SK-N-SH (cell line): ENCODE results near the gene LRP11. TPM values are rescaled to one million over a fixed set of nuclear protein-coding genes. Genes with fewer than 3 reads are reported as not detected.
"Not testable (repeated sequence)": the region's sequence is repeated elsewhere in the genome, so short reads cannot be mapped to it uniquely, and the experiment has no call there.

Experiments
- CTCF ChIA-PET: fragments of 300-600, 350-600 bp; formaldehyde crosslinking; extraction: SDS; loops from one replicate; lab custom pipeline; 2021; lab: Yijun Ruan, JAX
- POLR2A ChIA-PET: fragments of 350-600 bp; sonication (Branson Sonifier 250); formaldehyde crosslinking; extraction: SDS; loops from one replicate; lab custom pipeline; 2020; ENCODE audit warnings: antibody characterized with exemption, inconsistent platforms; lab: Yijun Ruan, JAX
- DNase-seq: peaks from one replicate; pipeline ENCODE4 v3.0.0; 2012
- H2AFZ ChIP-seq: fragments of 200-600 bp; sonication (generic); 2 replicates; pipeline ENCODE4 v1.8.1; 2016; ENCODE audit warnings: antibody characterized with exemption, mild to moderate bottlenecking, low read depth
- H3F3A ChIP-seq: fragments of 200-600 bp; sonication (generic); replicated peaks from 2 replicates; pipeline ENCODE3; 2016; ENCODE audit warnings: antibody characterized with exemption, mild to moderate bottlenecking; ENCODE audit not compliant: insufficient read depth
- H3K27ac ChIP-seq, 2 experiments: fragments of 200-500 bp in 1 of 2; fragments of 200-600 bp in 1 of 2; sonication (Bioruptor generic) in 1 of 2; sonication (generic), shearing (Covaris generic) in 1 of 2; 2 replicates each; pipeline versions ENCODE4 v1.5.1 to v1.6.1; 2014 to 2016; ENCODE audit warnings: low read depth in 2 of 2, inconsistent platforms in 1 of 2, low read length in 1 of 2, mild to moderate bottlenecking in 1 of 2, mixed read lengths in 1 of 2
- H3K27me3 ChIP-seq: fragments of 200-600 bp; sonication (generic), shearing (Covaris generic); 2 replicates; pipeline ENCODE4 v1.6.1; 2016; ENCODE audit warnings: mixed run types; ENCODE audit not compliant: insufficient read depth
- H3K36me3 ChIP-seq, 2 experiments: fragments of 200-500 bp in 1 of 2; fragments of 200-600 bp in 1 of 2; sonication (Bioruptor generic) in 1 of 2; sonication (generic) in 1 of 2; replicated peaks in 1 of 2; 2 replicates each; pipeline versions ENCODE3 to v1.5.1; 2014 to 2016; ENCODE audit warnings: low read length in 1 of 2, mild to moderate bottlenecking in 1 of 2; ENCODE audit not compliant: insufficient read depth in 2 of 2, control insufficient read depth in 1 of 2
- H3K4me1 ChIP-seq, 2 experiments: fragments of 200-500 bp in 1 of 2; fragments of 200-600 bp in 1 of 2; sonication (Bioruptor generic) in 1 of 2; sonication (generic), shearing (Covaris generic) in 1 of 2; 2 replicates each; pipeline versions ENCODE4 v1.5.1 to v1.6.1; 2014 to 2016; ENCODE audit warnings: low read depth in 1 of 2, low read length in 1 of 2, mixed run types in 1 of 2; ENCODE audit not compliant: insufficient read depth in 2 of 2, control insufficient read depth in 1 of 2
- H3K4me2 ChIP-seq: fragments of 200-600 bp; sonication (generic), shearing (Covaris generic); 2 replicates; pipeline ENCODE4 v1.6.1; 2017; ENCODE audit warnings: mixed run types
- H3K4me3 ChIP-seq, 2 experiments: fragments of 200-500 bp in 1 of 2; fragments of 200-600 bp in 1 of 2; sonication (Bioruptor generic) in 1 of 2; sonication (generic), shearing (Covaris generic) in 1 of 2; 2 replicates each; pipeline versions ENCODE4 v1.5.1 to v1.8.1; 2014 to 2016; ENCODE audit warnings: low read depth in 2 of 2, inconsistent platforms in 1 of 2, low read length in 1 of 2, mild to moderate bottlenecking in 1 of 2, mixed read lengths in 1 of 2, moderate library complexity in 1 of 2
- H3K79me2 ChIP-seq: fragments of 200-600 bp; sonication (generic); 2 replicates; pipeline ENCODE4 v1.8.1; 2017; ENCODE audit warnings: mild to moderate bottlenecking; ENCODE audit not compliant: insufficient read depth
- H3K9ac ChIP-seq: fragments of 200-600 bp; sonication (generic); 2 replicates; pipeline ENCODE4 v1.6.1; 2017; ENCODE audit warnings: mixed run types
- H3K9me2 ChIP-seq: fragments of 200-600 bp; sonication (generic); 2 replicates; pipeline ENCODE4 v1.6.1; 2017; ENCODE audit warnings: mixed run types
- H3K9me3 ChIP-seq: fragments of 200-600 bp; sonication (generic); 2 replicates; pipeline ENCODE4 v1.6.1; 2017; ENCODE audit warnings: mixed run types, mild to moderate bottlenecking, moderate library complexity
- H4K20me1 ChIP-seq: fragments of 200-600 bp; sonication (generic); 2 replicates; pipeline ENCODE4 v1.6.1; 2017; ENCODE audit warnings: mild to moderate bottlenecking, mixed run types; ENCODE audit not compliant: insufficient read depth
- CHD2 ChIP-seq: fragments of 150-350 bp; IDR thresholded peaks from 2 replicates; pipeline ENCODE4 v1.6.1; 2018; ENCODE audit warnings: low read length; ENCODE audit not compliant: partially characterized antibody
- ELF1 ChIP-seq: IDR thresholded peaks from 2 replicates; pipeline ENCODE4 v1.4.0; 2012
- EP300 ChIP-seq, 2 experiments: IDR thresholded peaks; 2 replicates each; pipeline versions ENCODE4 v1.4.0 to v1.6.1; 2012; ENCODE audit warnings: borderline replicate concordance in 1 of 2, low read depth in 1 of 2, low read length in 1 of 2
- EZH2phosphoT487 ChIP-seq: fragments of 200-600 bp; sonication (generic); IDR thresholded peaks from 2 replicates; pipeline ENCODE4 v1.6.1; 2017; ENCODE audit warnings: low read depth, mixed run types, mild to moderate bottlenecking, antibody characterized with exemption, moderate library complexity, borderline replicate concordance
- FOSL2 ChIP-seq: IDR thresholded peaks from 2 replicates; pipeline ENCODE4 v1.4.0; 2012; ENCODE audit warnings: low read depth, mild to moderate bottlenecking, moderate library complexity, borderline replicate concordance
- IRF3 ChIP-seq: fragments of 150-350 bp; IDR thresholded peaks from 2 replicates; pipeline ENCODE4 v1.6.1; 2016; ENCODE audit warnings: mild to moderate bottlenecking, low read depth, low read length
- NRF1 ChIP-seq: IDR thresholded peaks from 2 replicates; pipeline ENCODE4 v1.6.1; 2012; ENCODE audit warnings: low read depth, mild to moderate bottlenecking, low read length
- PBX3 ChIP-seq: IDR thresholded peaks from 2 replicates; pipeline ENCODE4; 2012
- POLR2AphosphoS5 ChIP-seq: IDR thresholded peaks from 2 replicates; pipeline ENCODE4 v1.6.1; 2012; ENCODE audit warnings: low read depth, low read length
- REST ChIP-seq: IDR thresholded peaks from 2 replicates; pipeline ENCODE4 v1.6.1; 2012; ENCODE audit warnings: mild to moderate bottlenecking, low read depth, low read length, moderate library complexity
- SMC3 ChIP-seq: IDR thresholded peaks from 2 replicates; pipeline ENCODE4 v1.6.1; 2012; ENCODE audit warnings: low read depth, low read length, improper control_type of control experiment
- TCF12 ChIP-seq: IDR thresholded peaks from 2 replicates; pipeline ENCODE4 v1.4.0; 2012
- TEAD4 ChIP-seq: IDR thresholded peaks from 2 replicates; pipeline ENCODE4 v1.4.0; 2012; ENCODE audit warnings: mild to moderate bottlenecking, borderline replicate concordance; ENCODE audit not compliant: insufficient read depth
- YY1 ChIP-seq: IDR thresholded peaks from 2 replicates; pipeline ENCODE4 v1.4.0; 2012; ENCODE audit warnings: low read depth, mild to moderate bottlenecking
- WGBS: methylation state at CpG from one replicate; pipeline ENCODE4 v1.1.6; 2017; ENCODE audit warnings: low lambda C conversion rate; 5-methylcytosine and 5-hydroxymethylcytosine counted together
- polyA plus RNA-seq, 3 experiments: library from polyadenylated mRNA; depleted of rRNA; stranded (reverse); fragments of >200 nt; gene quantifications; 2 replicates each; pipeline ENCODE4 v1.2.3, GENCODE V29; 2012
- TF ChIP-seq, protein P1 (sequence below): IDR thresholded peaks from 2 replicates; pipeline ENCODE4 v1.4.0; 2012; ENCODE audit warnings: low read depth

Gene LRP11
- polyA plus RNA-seq, 1 of the 3 experiments (the other 2 are of a cell fraction): 25.0 TPM

DNA sequence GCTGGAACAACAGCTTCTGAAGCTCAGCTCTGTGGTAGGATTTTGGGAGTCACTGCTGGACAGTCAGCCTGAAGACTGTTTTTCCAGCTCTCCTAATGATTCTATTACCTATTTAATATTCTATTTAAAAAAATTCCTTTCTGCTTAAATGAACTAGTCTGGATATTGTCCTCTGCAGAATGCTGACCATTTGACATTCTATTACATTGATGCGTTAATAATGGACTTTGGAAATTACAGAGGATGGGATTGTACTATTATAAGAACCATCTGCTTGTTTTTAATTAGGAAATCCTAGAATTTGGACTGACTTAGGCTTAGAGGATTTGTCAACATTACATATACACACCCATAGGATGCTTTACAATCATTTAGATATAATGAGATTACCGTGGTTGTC is 19.7 kb downstream of the LRP11 start:
- Histone ChIP-seq H2AFZ (no peak overlapping the region), H3K4me1 (peaks cover 35 to 62% of the 10 kb centered on the region in 2 experiments), H3K36me3 (peaks cover 0 to 3% of the 10 kb centered on the region in 2 experiments), H4K20me1 (peaks cover 4% of the 10 kb centered on the region; the same call in 1 of the 2 replicates), H3K27me3 (no peaks in the 10 kb centered on the region), H3K9me3 (no peaks in the 10 kb centered on the region), H3K9me2 (no peaks in the 10 kb centered on the region), H3K79me2 (peaks cover 12% of the 10 kb centered on the region), H3F3A (peaks cover 45% of the 10 kb centered on the region)
- WGBS: 54% methylated on average over 2 of the region's 2 CpGs
- CTCF ChIA-PET: interaction anchor here (1.2 to 3.1 kb wide), 4 partner anchors 10 to 61 kb away, joined by 3 to 19 read pairs (median 8); no protein-coding TSS in a partner anchor
- no peak for DNase-seq
- POLR2A ChIA-PET: interaction anchor here (0.9 kb wide), 1 partner anchor 19 kb away, joined by 4 read pairs; no protein-coding TSS in a partner anchor
- no peak for TF ChIP-seq POLR2AphosphoS5
- TF ChIP-seq EP300 (IDR thresholded peaks at IDR 0.05; ENCODE audit: borderline replicate concordance in 1 of 2, low read depth in 1 of 2, low read length in 1 of 2): 0 out of 4 replicates have a peak, but pooled peaks of 1 of the 2 experiments have one; percentile 22
- TF ChIP-seq TEAD4: no peak
- no peak for TF ChIP-seq SMC3
- TF ChIP-seq PBX3: no peak
- peak; percentile 24; the same call in 1 of the 2 replicates for TF ChIP-seq TCF12
- TF ChIP-seq, all 33 proteins: peak for 2
- H3K4me3 ChIP-seq: no peak overlapping the region
- no peak overlapping the region for H3K9ac ChIP-seq
- peak overlapping the region in 1 of 2 experiments; percentile 54; a peak in 2 of 4 replicates for H3K27ac ChIP-seq
- H3K4me2 ChIP-seq: no peak overlapping the region

GRCh38 chr6:149844036-149844435 is 20.1 kb downstream of the LRP11 start:
- CTCF ChIA-PET: interaction anchor here (1.8 to 3.1 kb wide), 3 partner anchors 9 to 62 kb away, joined by 4 to 19 read pairs (median 13); no protein-coding TSS in a partner anchor

GRCh38 chr6:149843051-149843633 is 21.0 kb downstream of the LRP11 start:
- ChIA-PET CTCF (interaction anchor here (1.8 to 3.1 kb wide), 3 partner anchors 8 to 63 kb away, joined by 4 to 19 read pairs (median 13); no protein-coding TSS in a partner anchor), POLR2A (no interaction called here)
- Histone ChIP-seq H3K9me2 (no peaks in the 10 kb centered on the region), H3K9me3 (no peaks in the 10 kb centered on the region), H3K36me3 (peaks cover 0 to 3% of the 10 kb centered on the region in 2 experiments), H3K4me3 (no peak overlapping the region), H4K20me1 (peaks cover 4% of the 10 kb centered on the region; the same call in 1 of the 2 replicates), H3K9ac (no peak overlapping the region), H3K79me2 (peaks cover 7% of the 10 kb centered on the region; the same call in 1 of the 2 replicates), H3K27me3 (no peaks in the 10 kb centered on the region), H3K4me1 (peaks cover 35 to 63% of the 10 kb centered on the region in 2 experiments), H3F3A (peaks cover 33% of the 10 kb centered on the region), H3K27ac (no peak overlapping the region), H3K4me2 (no peak overlapping the region), H2AFZ (no peak overlapping the region)
- 81% methylated on average over 6 of the region's 10 CpGs for WGBS
- DNase-seq: no peak
- TF ChIP-seq REST: no peak
- no peak for TF ChIP-seq CHD2
- TF ChIP-seq NRF1: no peak
- TF ChIP-seq YY1: no peak
- no peak for TF ChIP-seq ELF1
- no peak for TF ChIP-seq EZH2phosphoT487
- TF ChIP-seq, protein P1, sequence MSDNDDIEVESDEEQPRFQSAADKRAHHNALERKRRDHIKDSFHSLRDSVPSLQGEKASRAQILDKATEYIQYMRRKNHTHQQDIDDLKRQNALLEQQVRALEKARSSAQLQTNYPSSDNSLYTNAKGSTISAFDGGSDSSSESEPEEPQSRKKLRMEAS: no peak
- no peak for TF ChIP-seq IRF3
- TF ChIP-seq FOSL2: no peak

More at GRCh38 chr6:149844036-149844435, 20.1 kb downstream of the LRP11 start:
- not testable (repeated sequence) for H3K4me2 ChIP-seq, H3K9me2 ChIP-seq, H3K4me3 ChIP-seq, H3K9ac ChIP-seq, H3K79me2 ChIP-seq, H3K27me3 ChIP-seq, H3K36me3 ChIP-seq, H2AFZ ChIP-seq, H3K9me3 ChIP-seq, H4K20me1 ChIP-seq, DNase-seq
- POLR2A ChIA-PET: interaction anchor here (0.9 kb wide), 1 partner anchor 20 kb away, joined by 4 read pairs; no protein-coding TSS in a partner anchor
- peak overlapping the region in 1 of 2 experiments; percentile 54; a peak in 2 of 4 replicates for H3K27ac ChIP-seq
- peaks cover 35 to 63% of the 10 kb centered on the region in 2 experiments for H3K4me1 ChIP-seq
- 76% methylated on average over 4 of the region's 4 CpGs for WGBS
- peaks cover 42% of the 10 kb centered on the region for H3F3A ChIP-seq
